ENCODE data around the gene SFTA2.
"Not testable (repeated sequence)": the region's sequence is repeated elsewhere in the genome, so short reads cannot be mapped to it uniquely, and the experiment has no call there.

Gene SFTA2

DNA sequence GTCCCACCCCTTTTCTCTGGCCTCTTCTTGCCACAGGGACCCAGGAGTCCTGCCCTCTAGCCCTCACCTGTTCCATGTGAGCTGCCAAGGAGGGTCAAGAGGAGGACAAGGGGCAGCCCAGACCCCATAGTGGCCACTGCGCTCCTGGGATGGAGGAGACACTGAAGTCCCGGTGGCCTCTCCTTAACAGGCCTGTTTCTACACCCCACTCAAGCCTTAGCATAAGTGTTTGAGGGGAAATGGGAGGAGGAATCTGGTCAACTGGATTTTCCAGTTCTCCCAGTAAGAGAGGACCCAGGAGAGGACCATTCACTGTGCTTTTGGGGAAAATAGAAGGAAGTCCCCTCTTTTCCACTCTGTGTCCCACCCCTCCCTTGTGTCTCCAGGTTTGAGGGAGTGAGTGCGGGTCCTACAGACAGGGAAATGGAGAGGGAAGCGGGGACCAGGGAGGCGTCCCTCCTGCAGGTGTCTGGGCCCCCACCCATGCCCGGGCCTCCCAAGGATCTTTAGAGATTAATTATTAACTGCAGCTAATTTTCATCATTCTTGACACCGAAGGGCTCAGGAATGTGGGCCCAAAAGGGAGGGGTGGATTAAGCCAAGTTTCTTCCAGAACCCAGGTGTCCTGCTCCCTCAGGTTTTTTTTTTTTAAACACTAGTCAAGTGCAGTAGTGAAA is at the start of gene SFTA2:
TSS of gene SFTA2 (minus strand) at position 202 of the 677 bp plus-strand sequence. CDS start at position 128, 74 bp downstream.
- TF ChIP-seq CTCF (IDR thresholded peaks at IDR 0.05; ENCODE audit: low read depth, low read length), result no peak
- no peak for DNase-seq (ENCODE audit: low read depth, low spot score)
- in situ Hi-C loops (cut with HindIII; ENCODE audit: low sequenced_read_pairs), result no loop called here
- no peak within 1 kb of the TSS for H3K4me3 ChIP-seq (ENCODE audit: low read depth, low read length)

DNA sequence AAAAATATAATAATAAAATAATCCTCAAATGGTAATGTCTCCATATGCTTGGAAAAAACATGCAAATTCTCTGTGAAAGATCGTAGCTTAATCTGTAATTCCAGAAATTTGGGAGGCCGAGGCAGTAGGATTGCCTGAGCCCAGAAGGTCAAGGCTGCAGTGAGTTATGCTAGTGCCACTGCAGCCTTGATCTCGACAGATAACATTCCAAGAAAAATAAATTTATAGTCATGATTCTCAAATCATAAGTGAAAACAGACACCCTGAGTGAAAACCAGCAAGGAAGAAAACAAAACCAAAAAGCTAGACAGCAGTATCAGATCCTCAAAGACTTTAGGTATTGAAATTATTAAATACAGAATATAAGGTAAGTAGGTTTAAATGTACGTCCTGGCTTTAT is 47.7 kb upstream of the SFTA2 start:
- H3K4me3 ChIP-seq (ENCODE audit: low read depth, low read length), result no peak overlapping the region
- TF ChIP-seq CTCF (IDR thresholded peaks at IDR 0.05; ENCODE audit: low read depth, low read length), result no peak
- in situ Hi-C loops (cut with HindIII; ENCODE audit: low sequenced_read_pairs), result no loop called here
- DNase-seq (ENCODE audit: low read depth, low spot score), result no peak

- H3K4me3 ChIP-seq (ENCODE audit: low read depth, low read length), result no peak overlapping the region
- in situ Hi-C loops (cut with HindIII; ENCODE audit: low sequenced_read_pairs), result no loop called here
- DNase-seq (ENCODE audit: low read depth, low spot score), result no peak
- no peak for TF ChIP-seq CTCF (IDR thresholded peaks at IDR 0.05; ENCODE audit: low read depth, low read length)
These were observed 47.2 kb upstream of the SFTA2 start for GRCh38 chr6:30979141-30979540.

- no peak for TF ChIP-seq CTCF (IDR thresholded peaks at IDR 0.05; ENCODE audit: low read depth, low read length)
These were observed 42.7 kb upstream of the SFTA2 start for GRCh38 chr6:30974490-30975252.

GRCh38 chr6:30972816-30973215 is 40.8 kb upstream of the SFTA2 start:
- H3K4me3 ChIP-seq (ENCODE audit: low read depth, low read length), result no peak overlapping the region
- in situ Hi-C loops (cut with HindIII; ENCODE audit: low sequenced_read_pairs), result no loop called here
- no peak for DNase-seq (ENCODE audit: low read depth, low spot score)
- no peak for TF ChIP-seq CTCF (IDR thresholded peaks at IDR 0.05; ENCODE audit: low read depth, low read length)

More at GRCh38 chr6:30974490-30975252, 42.7 kb upstream of the SFTA2 start:
- DNase-seq (ENCODE audit: low read depth, low spot score), result no peak
- no peak overlapping the region for H3K4me3 ChIP-seq (ENCODE audit: low read depth, low read length)
- in situ Hi-C loops (cut with HindIII; ENCODE audit: low sequenced_read_pairs), result no loop called here

GRCh38 chr6:30970946-30971345 is 39.0 kb upstream of the SFTA2 start:
- no peak for DNase-seq (ENCODE audit: low read depth, low spot score)
- in situ Hi-C loops (cut with HindIII; ENCODE audit: low sequenced_read_pairs), result no loop called here
- no peak for TF ChIP-seq CTCF (IDR thresholded peaks at IDR 0.05; ENCODE audit: low read depth, low read length)
- H3K4me3 ChIP-seq (ENCODE audit: low read depth, low read length), result no peak overlapping the region

GRCh38 chr6:30969171-30969570 is 37.2 kb upstream of the SFTA2 start:
- in situ Hi-C loops (cut with HindIII; ENCODE audit: low sequenced_read_pairs); DNase-seq (ENCODE audit: low read depth, low spot score); H3K4me3 ChIP-seq (ENCODE audit: low read depth, low read length): not testable (repeated sequence)

All from astrocyte of the spinal cord (primary cell).